Stimulated activated CD4-positive, alpha-beta T cell treated with anti-CD3 and anti-CD28 coated beads, TNF-alpha, amount 100 ng/mL, for 4 hours (primary cell): Measurements from ENCODE around the gene UPK1A.
"Not testable (repeated sequence)": the region's sequence is repeated elsewhere in the genome, so short reads cannot be mapped to it uniquely, and the experiment has no call there.

Experiments used
- DNase-seq, 3 experiments: peaks; one replicate each; pipeline ENCODE4 v3.0.0-alpha.2; 2020; ENCODE audit warnings: low read depth in 3 of 3

UPK1A gene

GRCh38 chr19:35644206-35644986 lies 21.9 kb upstream of the UPK1A start:
- DNase-seq = peak; percentile 85 to 89 (median 88)

GRCh38 chr19:35644987-35645679 lies 21.2 kb upstream of the UPK1A start:
- peak; percentile 65 to 73 (median 70) for DNase-seq

- DNase-seq = no peak
Measured at GRCh38 chr19:35645680-35646511, 20.4 kb upstream of the UPK1A start.

GRCh38 chr19:35648017-35648961 lies 18.0 kb upstream of the UPK1A start, which contains the start of gene COX6B1:
COX6B1 (plus strand) TSS chr19:35648323; CDS start chr19:35651244, 2,921 bp downstream.
- DNase-seq = peak; percentile 61 to 89 (median 81)

- DNase-seq = no peak
Measured at GRCh38 chr19:35650581-35650980, 15.7 kb upstream of the UPK1A start.

GRCh38 chr19:35654828-35655227 lies 11.5 kb upstream of the UPK1A start:
- not testable (repeated sequence) for DNase-seq

GRCh38 chr19:35655600-35655999 lies 10.7 kb upstream of the UPK1A start:
- DNase-seq = no peak

GRCh38 chr19:35656700-35657099 lies 9.6 kb upstream of the UPK1A start:
- DNase-seq = no peak

GRCh38 chr19:35657904-35658700 lies 8.2 kb upstream of the UPK1A start:
- DNase-seq = no peak

GRCh38 chr19:35661995-35662340 lies 4.3 kb upstream of the UPK1A start:
- DNase-seq = no peak

GRCh38 chr19:35663981-35664380 lies 2.3 kb upstream of the UPK1A start:
- DNase-seq = no peak

GRCh38 chr19:35665157-35665556 lies 1.2 kb upstream of the UPK1A start:
- no peak for DNase-seq

GRCh38 chr19:35665604-35666003 lies 713 bp upstream of the UPK1A start:
- no peak for DNase-seq

GRCh38 chr19:35669566-35669965 lies 3.2 kb downstream of the UPK1A start:
- DNase-seq = no peak

GRCh38 chr19:35669974-35670373 lies 3.7 kb downstream of the UPK1A start:
- DNase-seq = no peak

- DNase-seq = no peak
Measured at GRCh38 chr19:35670686-35671085, 4.4 kb downstream of the UPK1A start.

- DNase-seq = no peak
Measured at GRCh38 chr19:35671818-35672217, 5.5 kb downstream of the UPK1A start.

GRCh38 chr19:35673121-35673804 lies 6.9 kb downstream of the UPK1A start:
- peak in 1 of 3 experiments; percentile 4 for DNase-seq

GRCh38 chr19:35675589-35676140 lies 9.3 kb downstream of the UPK1A start:
- DNase-seq = no peak
